WTC11 (cell line): ENCODE results near the gene PDF. TPM values are rescaled to one million over a fixed set of nuclear protein-coding genes. Genes with fewer than 3 reads are reported as not detected.

Source experiments
- ATAC-seq: fragments of 200-7000 bp; cut with Tn5 transposase; 2 replicates; pipeline ENCODE4 v1.10.0; 2021; ENCODE audit warnings: mild to moderate bottlenecking, moderate library complexity
- CTCF ChIA-PET: fragments of 300-600 bp; sonication (Branson Sonifier 250); formaldehyde crosslinking; loops from one replicate; lab custom pipeline; 2021; ENCODE audit warnings: antibody characterized with exemption; lab: Charles Lee
- POLR2A ChIA-PET: fragments of 350-600 bp; sonication (Branson Sonifier 250); formaldehyde crosslinking; loops from one replicate; lab custom pipeline; 2021; ENCODE audit warnings: antibody characterized with exemption; lab: Charles Lee
- DNase-seq: peaks from one replicate; pipeline ENCODE4 v3.0.0; 2021; ENCODE audit warnings: low spot score
- H3K27ac Mint-ChIP-seq: 2 replicates; pipeline ENCODE4 v1.8.0; 2021; ENCODE audit warnings: mixed read lengths
- H3K27me3 Mint-ChIP-seq: 2 replicates; pipeline ENCODE4 v1.8.0; 2021; ENCODE audit warnings: low read depth, mild to moderate bottlenecking, moderate library complexity, mixed read lengths
- H3K36me3 Mint-ChIP-seq: 2 replicates; pipeline ENCODE4 v1.8.0; 2021; ENCODE audit warnings: mixed read lengths
- H3K4me1 Mint-ChIP-seq: 2 replicates; pipeline ENCODE4 v1.8.0; 2022; ENCODE audit warnings: mixed read lengths
- H3K4me3 Mint-ChIP-seq: 2 replicates; pipeline ENCODE4 v1.8.0; 2021; ENCODE audit warnings: mild to moderate bottlenecking, moderate library complexity, mixed read lengths
- H3K9me3 Mint-ChIP-seq: 2 replicates; pipeline ENCODE4 v1.8.0; 2021; ENCODE audit warnings: mixed read lengths
- JAZF1 ChIP-seq: fragments of 250-450 bp; sonication (Bioruptor Pico); IDR thresholded peaks from 2 replicates; pipeline ENCODE4 v1.9.0; 2021; ENCODE audit warnings: moderate library complexity, mild to moderate bottlenecking, inconsistent platforms
- NFATC4 ChIP-seq: fragments of 250-450 bp; sonication (Bioruptor Pico); IDR thresholded peaks from 2 replicates; pipeline ENCODE4 v1.9.0; 2021; ENCODE audit warnings: mild to moderate bottlenecking
- SOX15 ChIP-seq: fragments of 250-450 bp; sonication (Bioruptor Pico); IDR thresholded peaks from 2 replicates; pipeline ENCODE4 v1.9.0; 2021; ENCODE audit warnings: mild to moderate bottlenecking
- total RNA-seq: library from RNA; stranded (reverse); gene quantifications from 3 replicates; pipeline ENCODE4 v1.2.3, GENCODE V29; 2021
- TF ChIP-seq, protein P1 (sequence below): fragments of 250-450 bp; sonication (Bioruptor Pico); IDR thresholded peaks from 2 replicates; pipeline ENCODE4 v1.9.0; 2021; ENCODE audit warnings: mild to moderate bottlenecking, borderline replicate concordance
- TF ChIP-seq, protein P2 (sequence below): sonication (generic); formaldehyde crosslinking; IDR thresholded peaks from 2 replicates; pipeline ENCODE4 v1.8.1; 2023; ENCODE audit warnings: mild to moderate bottlenecking, missing genetic modification reagents
- TF ChIP-seq, protein P3 (sequence below): sonication (generic); formaldehyde crosslinking; IDR thresholded peaks from 2 replicates; pipeline ENCODE4 v1.8.0; 2022; ENCODE audit warnings: missing genetic modification reagents

PDF gene
- total RNA-seq, 1 experiment from 2014 or later: 28.2 TPM

DNA sequence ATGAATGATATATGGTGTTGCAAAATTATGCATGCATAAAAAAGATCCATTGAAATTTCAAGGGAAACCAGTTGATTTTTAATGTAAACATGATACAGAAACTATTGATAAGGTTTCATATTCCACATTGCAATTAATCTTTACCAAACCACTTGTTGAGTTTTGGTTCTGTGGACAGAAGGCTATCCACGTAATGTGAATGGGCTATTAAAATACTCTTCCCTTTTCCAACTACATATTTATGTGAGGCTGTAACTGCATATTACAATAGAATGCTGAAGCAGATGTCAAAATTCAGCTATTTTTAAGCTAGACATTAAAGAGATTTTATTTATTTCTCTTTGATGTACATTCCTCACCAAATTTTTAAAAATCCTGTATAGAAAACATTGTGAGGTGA is 53.0 kb downstream of the PDF start:
- H3K36me3 Mint-ChIP-seq: peaks cover 14% of the 10 kb centered on the region
- ATAC-seq (no peak), DNase-seq (no peak)
- H3K27ac Mint-ChIP-seq: no peak overlapping the region
- H3K27me3 Mint-ChIP-seq: no peaks in the 10 kb centered on the region
- POLR2A ChIA-PET: no interaction called here
- H3K4me1 Mint-ChIP-seq: no peaks in the 10 kb centered on the region
- CTCF ChIA-PET: no interaction called here
- TF ChIP-seq, protein P1, sequence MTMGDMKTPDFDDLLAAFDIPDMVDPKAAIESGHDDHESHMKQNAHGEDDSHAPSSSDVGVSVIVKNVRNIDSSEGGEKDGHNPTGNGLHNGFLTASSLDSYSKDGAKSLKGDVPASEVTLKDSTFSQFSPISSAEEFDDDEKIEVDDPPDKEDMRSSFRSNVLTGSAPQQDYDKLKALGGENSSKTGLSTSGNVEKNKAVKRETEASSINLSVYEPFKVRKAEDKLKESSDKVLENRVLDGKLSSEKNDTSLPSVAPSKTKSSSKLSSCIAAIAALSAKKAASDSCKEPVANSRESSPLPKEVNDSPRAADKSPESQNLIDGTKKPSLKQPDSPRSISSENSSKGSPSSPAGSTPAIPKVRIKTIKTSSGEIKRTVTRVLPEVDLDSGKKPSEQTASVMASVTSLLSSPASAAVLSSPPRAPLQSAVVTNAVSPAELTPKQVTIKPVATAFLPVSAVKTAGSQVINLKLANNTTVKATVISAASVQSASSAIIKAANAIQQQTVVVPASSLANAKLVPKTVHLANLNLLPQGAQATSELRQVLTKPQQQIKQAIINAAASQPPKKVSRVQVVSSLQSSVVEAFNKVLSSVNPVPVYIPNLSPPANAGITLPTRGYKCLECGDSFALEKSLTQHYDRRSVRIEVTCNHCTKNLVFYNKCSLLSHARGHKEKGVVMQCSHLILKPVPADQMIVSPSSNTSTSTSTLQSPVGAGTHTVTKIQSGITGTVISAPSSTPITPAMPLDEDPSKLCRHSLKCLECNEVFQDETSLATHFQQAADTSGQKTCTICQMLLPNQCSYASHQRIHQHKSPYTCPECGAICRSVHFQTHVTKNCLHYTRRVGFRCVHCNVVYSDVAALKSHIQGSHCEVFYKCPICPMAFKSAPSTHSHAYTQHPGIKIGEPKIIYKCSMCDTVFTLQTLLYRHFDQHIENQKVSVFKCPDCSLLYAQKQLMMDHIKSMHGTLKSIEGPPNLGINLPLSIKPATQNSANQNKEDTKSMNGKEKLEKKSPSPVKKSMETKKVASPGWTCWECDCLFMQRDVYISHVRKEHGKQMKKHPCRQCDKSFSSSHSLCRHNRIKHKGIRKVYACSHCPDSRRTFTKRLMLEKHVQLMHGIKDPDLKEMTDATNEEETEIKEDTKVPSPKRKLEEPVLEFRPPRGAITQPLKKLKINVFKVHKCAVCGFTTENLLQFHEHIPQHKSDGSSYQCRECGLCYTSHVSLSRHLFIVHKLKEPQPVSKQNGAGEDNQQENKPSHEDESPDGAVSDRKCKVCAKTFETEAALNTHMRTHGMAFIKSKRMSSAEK (CRISPR knock-in tag): no peak
- TF ChIP-seq JAZF1 (CRISPR knock-in tag): no peak
- TF ChIP-seq, protein P2, sequence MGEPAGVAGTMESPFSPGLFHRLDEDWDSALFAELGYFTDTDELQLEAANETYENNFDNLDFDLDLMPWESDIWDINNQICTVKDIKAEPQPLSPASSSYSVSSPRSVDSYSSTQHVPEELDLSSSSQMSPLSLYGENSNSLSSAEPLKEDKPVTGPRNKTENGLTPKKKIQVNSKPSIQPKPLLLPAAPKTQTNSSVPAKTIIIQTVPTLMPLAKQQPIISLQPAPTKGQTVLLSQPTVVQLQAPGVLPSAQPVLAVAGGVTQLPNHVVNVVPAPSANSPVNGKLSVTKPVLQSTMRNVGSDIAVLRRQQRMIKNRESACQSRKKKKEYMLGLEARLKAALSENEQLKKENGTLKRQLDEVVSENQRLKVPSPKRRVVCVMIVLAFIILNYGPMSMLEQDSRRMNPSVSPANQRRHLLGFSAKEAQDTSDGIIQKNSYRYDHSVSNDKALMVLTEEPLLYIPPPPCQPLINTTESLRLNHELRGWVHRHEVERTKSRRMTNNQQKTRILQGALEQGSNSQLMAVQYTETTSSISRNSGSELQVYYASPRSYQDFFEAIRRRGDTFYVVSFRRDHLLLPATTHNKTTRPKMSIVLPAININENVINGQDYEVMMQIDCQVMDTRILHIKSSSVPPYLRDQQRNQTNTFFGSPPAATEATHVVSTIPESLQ (CRISPR knock-in tag): no peak
- TF ChIP-seq SOX15 (CRISPR knock-in tag): no peak
- no peak for TF ChIP-seq NFATC4
- TF ChIP-seq, protein P3, sequence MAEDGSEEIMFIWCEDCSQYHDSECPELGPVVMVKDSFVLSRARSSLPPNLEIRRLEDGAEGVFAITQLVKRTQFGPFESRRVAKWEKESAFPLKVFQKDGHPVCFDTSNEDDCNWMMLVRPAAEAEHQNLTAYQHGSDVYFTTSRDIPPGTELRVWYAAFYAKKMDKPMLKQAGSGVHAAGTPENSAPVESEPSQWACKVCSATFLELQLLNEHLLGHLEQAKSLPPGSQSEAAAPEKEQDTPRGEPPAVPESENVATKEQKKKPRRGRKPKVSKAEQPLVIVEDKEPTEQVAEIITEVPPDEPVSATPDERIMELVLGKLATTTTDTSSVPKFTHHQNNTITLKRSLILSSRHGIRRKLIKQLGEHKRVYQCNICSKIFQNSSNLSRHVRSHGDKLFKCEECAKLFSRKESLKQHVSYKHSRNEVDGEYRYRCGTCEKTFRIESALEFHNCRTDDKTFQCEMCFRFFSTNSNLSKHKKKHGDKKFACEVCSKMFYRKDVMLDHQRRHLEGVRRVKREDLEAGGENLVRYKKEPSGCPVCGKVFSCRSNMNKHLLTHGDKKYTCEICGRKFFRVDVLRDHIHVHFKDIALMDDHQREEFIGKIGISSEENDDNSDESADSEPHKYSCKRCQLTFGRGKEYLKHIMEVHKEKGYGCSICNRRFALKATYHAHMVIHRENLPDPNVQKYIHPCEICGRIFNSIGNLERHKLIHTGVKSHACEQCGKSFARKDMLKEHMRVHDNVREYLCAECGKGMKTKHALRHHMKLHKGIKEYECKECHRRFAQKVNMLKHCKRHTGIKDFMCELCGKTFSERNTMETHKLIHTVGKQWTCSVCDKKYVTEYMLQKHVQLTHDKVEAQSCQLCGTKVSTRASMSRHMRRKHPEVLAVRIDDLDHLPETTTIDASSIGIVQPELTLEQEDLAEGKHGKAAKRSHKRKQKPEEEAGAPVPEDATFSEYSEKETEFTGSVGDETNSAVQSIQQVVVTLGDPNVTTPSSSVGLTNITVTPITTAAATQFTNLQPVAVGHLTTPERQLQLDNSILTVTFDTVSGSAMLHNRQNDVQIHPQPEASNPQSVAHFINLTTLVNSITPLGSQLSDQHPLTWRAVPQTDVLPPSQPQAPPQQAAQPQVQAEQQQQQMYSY: no peak
- H3K4me3 Mint-ChIP-seq: no peak overlapping the region
- H3K9me3 Mint-ChIP-seq: 0 out of 2 replicates have a peak, but pooled peaks cover 3% of the 10 kb centered on the region

Other genes with a start within 250 kb of the PDF start
- gene HAS3, start 224.9 kb downstream of the PDF start, total RNA-seq: 54.4 to 66.9 TPM (median 56.0 TPM) in 3 replicates
- gene CHTF8, start 198.0 kb downstream of the PDF start, total RNA-seq: 115 to 134 TPM (median 132 TPM) in 3 replicates
- 71.0 to 85.7 TPM (median 74.4 TPM) in 3 replicates for gene UTP4, start 197.9 kb downstream of the PDF start, total RNA-seq
- gene SNTB2, start 143.4 kb downstream of the PDF start, total RNA-seq: 21.0 to 23.7 TPM (median 23.7 TPM) in 3 replicates
- 24.5 to 28.3 TPM (median 25.5 TPM) in 3 replicates for gene VPS4A, start 19.2 kb downstream of the PDF start, total RNA-seq
- 56.5 to 59.5 TPM (median 59.5 TPM) in 3 replicates for gene COG8, start 9.0 kb upstream of the PDF start, total RNA-seq
- gene NIP7, start 9.2 kb upstream of the PDF start, total RNA-seq: 39.2 to 43.7 TPM (median 40.5 TPM) in 3 replicates
- 0.44 to 0.72 TPM (median 0.62 TPM) in 3 replicates for gene TMED6, start 21.2 kb upstream of the PDF start, total RNA-seq
- gene TERF2, start 55.4 kb upstream of the PDF start, total RNA-seq: 30.0 to 35.7 TPM (median 31.3 TPM) in 3 replicates
- gene CYB5B, start 94.0 kb upstream of the PDF start, total RNA-seq: 95.3 to 109 TPM (median 99.7 TPM) in 3 replicates
- 23.2 to 23.7 TPM (median 23.5 TPM) in 3 replicates for gene NFAT5, start 235.4 kb upstream of the PDF start, total RNA-seq